DOHH2 (cell line): Measurements from ENCODE around the gene XIRP2.

Source experiments
- CTCF ChIP-seq: fragments of 200-600 bp; sonication (generic); IDR thresholded peaks from one replicate; pipeline ENCODE4 v1.5.1; 2014; ENCODE audit warnings: antibody characterized with exemption, mild to moderate bottlenecking, low read depth, low read length; ENCODE audit not compliant: poor library complexity, severe bottlenecking
- EZH2phosphoT487 ChIP-seq: fragments of 200-600 bp; sonication (generic); IDR thresholded peaks from 2 replicates; pipeline ENCODE4 v1.6.1; 2017; ENCODE audit warnings: borderline replicate concordance, mild to moderate bottlenecking, antibody characterized with exemption, low read length, moderate library complexity, mixed read lengths

GRCh38 chr2:167271932-167272331 lies 383.7 kb downstream of the XIRP2 start:
- TF ChIP-seq CTCF (no peak), EZH2phosphoT487 (no peak)
